Measurements from ENCODE around the gene ECHS1. TPM values are rescaled to one million over a fixed set of nuclear protein-coding genes. Genes with fewer than 3 reads are reported as not detected.

Gene ECHS1
- total and polyA plus RNA-seq, 9 of the 15 experiments (the other 6 are each of a cell fraction or from before 2014, with no cell fraction given) = 16.6 to 100 (median 68.1) TPM

- TF ChIP-seq RBBP5 (IDR thresholded peaks at IDR 0.05; ENCODE audit: borderline replicate concordance, insufficient read depth, low read length, poor library complexity, severe bottlenecking) (peak; percentile 41), TAF7 (tag; IDR thresholded peaks at IDR 0.05) (no peak), FOXM1 (IDR thresholded peaks at IDR 0.05; ENCODE audit: low read depth) (no peak), FOXM1 (CRISPR knock-in tag; IDR thresholded peaks at IDR 0.05; ENCODE audit: low read depth) (no peak), BHLHE40 (IDR thresholded peaks at IDR 0.05; ENCODE audit: low read length) (no peak), SREBF1 (IDR thresholded peaks at IDR 0.05; ENCODE audit: borderline replicate concordance, low read depth, low read length) (no peak), NR3C1 (CRISPR knock-in tag; IDR thresholded peaks at IDR 0.05) (no peak), ZNF76 (CRISPR knock-in tag; IDR thresholded peaks at IDR 0.05; ENCODE audit: borderline replicate concordance) (no peak), ARID2 (IDR thresholded peaks at IDR 0.05) (no peak), ZNF121 (CRISPR knock-in tag; conservative IDR thresholded peaks at IDR 0.05) (no peak), SIN3A (IDR thresholded peaks at IDR 0.05; ENCODE audit: borderline replicate concordance in 2 of 2, control insufficient read depth in 1 of 2, low read depth in 2 of 2, low read length in 2 of 2) (peak in 1 of 2 experiments; percentile 58; a peak in 1 of 4 replicates), NRF1 (conservative IDR thresholded peaks at IDR 0.05 in 1 of 2, IDR thresholded peaks at IDR 0.05 in 1 of 2) (peak in 1 of 2 experiments; percentile 44; a peak in 1 of 4 replicates), HMG20A (CRISPR knock-in tag; conservative IDR thresholded peaks at IDR 0.05) (no peak), TFAM (CRISPR knock-in tag; conservative IDR thresholded peaks at IDR 0.05) (no peak), DIDO1 (tag; IDR thresholded peaks at IDR 0.05; ENCODE audit: low read depth) (no peak), STAG1 (CRISPR knock-in tag; IDR thresholded peaks at IDR 0.05; ENCODE audit: borderline replicate concordance) (no peak), EWSR1 (IDR thresholded peaks at IDR 0.05; ENCODE audit: borderline replicate concordance, low read depth, partially characterized antibody) (no peak), PTTG1 (tag; IDR thresholded peaks at IDR 0.05; ENCODE audit: low read depth) (no peak), RHOXF2B (CRISPR knock-in tag; conservative IDR thresholded peaks at IDR 0.05) (no peak), KLF1 (tag; IDR thresholded peaks at IDR 0.05) (no peak), ZNF764 (CRISPR knock-in tag; IDR thresholded peaks at IDR 0.05; ENCODE audit: low read depth) (no peak), HDAC2 (IDR thresholded peaks at IDR 0.05) (no peak), SMC3 (conservative IDR thresholded peaks at IDR 0.05; ENCODE audit: insufficient read depth, low read depth, low read length) (no peak), ZNF551 (CRISPR knock-in tag; IDR thresholded peaks at IDR 0.05) (no peak), ERF (CRISPR knock-in tag; IDR thresholded peaks at IDR 0.05) (no peak)
- TF ChIP-seq, protein P1, sequence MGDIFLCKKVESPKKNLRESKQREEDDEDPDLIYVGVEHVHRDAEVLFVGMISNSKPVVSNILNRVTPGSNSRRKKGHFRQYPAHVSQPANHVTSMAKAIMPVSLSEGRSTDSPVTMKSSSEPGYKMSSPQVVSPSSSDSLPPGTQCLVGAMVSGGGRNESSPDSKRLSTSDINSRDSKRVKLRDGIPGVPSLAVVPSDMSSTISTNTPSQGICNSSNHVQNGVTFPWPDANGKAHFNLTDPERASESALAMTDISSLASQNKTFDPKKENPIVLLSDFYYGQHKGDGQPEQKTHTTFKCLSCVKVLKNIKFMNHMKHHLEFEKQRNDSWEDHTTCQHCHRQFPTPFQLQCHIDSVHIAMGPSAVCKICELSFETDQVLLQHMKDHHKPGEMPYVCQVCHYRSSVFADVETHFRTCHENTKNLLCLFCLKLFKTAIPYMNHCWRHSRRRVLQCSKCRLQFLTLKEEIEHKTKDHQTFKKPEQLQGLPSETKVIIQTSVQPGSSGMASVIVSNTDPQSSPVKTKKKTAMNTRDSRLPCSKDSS (IDR thresholded peaks at IDR 0.05; ENCODE audit: low read depth, partially characterized antibody) = no peak
- TF ChIP-seq, protein P2, sequence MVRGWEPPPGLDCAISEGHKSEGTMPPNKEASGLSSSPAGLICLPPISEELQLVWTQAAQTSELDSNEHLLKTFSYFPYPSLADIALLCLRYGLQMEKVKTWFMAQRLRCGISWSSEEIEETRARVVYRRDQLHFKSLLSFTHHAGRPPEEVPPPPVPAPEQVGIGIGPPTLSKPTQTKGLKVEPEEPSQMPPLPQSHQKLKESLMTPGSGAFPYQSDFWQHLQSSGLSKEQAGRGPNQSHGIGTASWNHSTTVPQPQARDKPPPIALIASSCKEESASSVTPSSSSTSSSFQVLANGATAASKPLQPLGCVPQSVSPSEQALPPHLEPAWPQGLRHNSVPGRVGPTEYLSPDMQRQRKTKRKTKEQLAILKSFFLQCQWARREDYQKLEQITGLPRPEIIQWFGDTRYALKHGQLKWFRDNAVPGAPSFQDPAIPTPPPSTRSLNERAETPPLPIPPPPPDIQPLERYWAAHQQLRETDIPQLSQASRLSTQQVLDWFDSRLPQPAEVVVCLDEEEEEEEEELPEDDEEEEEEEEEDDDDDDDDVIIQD (CRISPR knock-in tag; IDR thresholded peaks at IDR 0.05) = no peak
Measured at GRCh38 chr10:133373174-133374090, at the start of gene ECHS1 (continued).
